Measurements from ENCODE around the gene LPAR6.

GRCh38 chr13:48448959-48449614, 36.2 kb upstream of the LPAR6 start:
- no peak for TF ChIP-seq EZH2 (IDR thresholded peaks at IDR 0.05; ENCODE audit: insufficient read depth, poor library complexity, severe bottlenecking)
- TF ChIP-seq EZH2phosphoT487 (IDR thresholded peaks at IDR 0.05; ENCODE audit: insufficient read depth, low read depth) = no peak

Data from GM23248 (cell line).